ENCODE results near the gene NRP1. TPM values are rescaled to one million over a fixed set of nuclear protein-coding genes. Genes with fewer than 3 reads are reported as not detected.
"Not testable (repeated sequence)": the region's sequence is repeated elsewhere in the genome, so short reads cannot be mapped to it uniquely, and the experiment has no call there.

NRP1 gene
- total RNA-seq, 2 experiments from 2014 or later = 1.9 to 2.0 TPM

DNA sequence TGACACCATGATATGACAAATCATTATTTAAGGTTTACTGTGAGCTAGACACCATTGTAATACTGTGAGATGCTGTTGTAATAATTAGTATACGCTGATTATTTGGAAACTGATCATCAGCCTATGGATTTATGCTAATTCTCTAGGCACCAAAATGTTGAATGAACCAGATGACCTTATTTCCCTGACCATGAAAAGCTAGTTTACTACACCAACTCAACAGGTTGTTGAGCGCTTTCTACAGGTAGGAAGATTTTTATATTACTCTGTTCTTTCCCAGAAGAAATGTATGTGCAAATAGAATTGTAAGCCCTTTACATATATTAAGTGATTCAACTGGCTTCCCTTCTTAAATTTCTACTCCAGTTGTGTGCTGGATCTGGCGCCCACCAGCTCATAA is 6.2 kb downstream of the NRP1 start:
- POLR2A ChIA-PET = no interaction called here
- CTCF ChIA-PET = interaction anchor here (1.8 kb wide), 1 partner anchor 135 kb away, joined by 3 read pairs; no protein-coding TSS in a partner anchor

GRCh38 chr10:33327751-33328150 is 6.7 kb downstream of the NRP1 start:
- POLR2A ChIA-PET = no interaction called here
- CTCF ChIA-PET = interaction anchor here (0.6 to 1.8 kb wide), 2 partner anchors 134 to 1121 kb away, joined by 3 read pairs; no protein-coding TSS in a partner anchor

- POLR2A ChIA-PET = interaction anchor here (0.5 kb wide), 1 partner anchor 1691 kb away, joined by 3 read pairs; no protein-coding TSS in a partner anchor
- CTCF ChIA-PET = no interaction called here
Observed at GRCh38 chr10:33326933-33327332, 7.5 kb downstream of the NRP1 start.

- CTCF ChIA-PET = no interaction called here
- POLR2A ChIA-PET = no interaction called here
Observed at GRCh38 chr10:33325929-33326328, 8.5 kb downstream of the NRP1 start.

- ChIA-PET CTCF (no interaction called here), POLR2A (no interaction called here)
Observed at GRCh38 chr10:33323721-33324120, 10.7 kb downstream of the NRP1 start.

- CTCF ChIA-PET = no interaction called here
- POLR2A ChIA-PET = no interaction called here
Observed at GRCh38 chr10:33321516-33321915, 13.0 kb downstream of the NRP1 start.

DNA sequence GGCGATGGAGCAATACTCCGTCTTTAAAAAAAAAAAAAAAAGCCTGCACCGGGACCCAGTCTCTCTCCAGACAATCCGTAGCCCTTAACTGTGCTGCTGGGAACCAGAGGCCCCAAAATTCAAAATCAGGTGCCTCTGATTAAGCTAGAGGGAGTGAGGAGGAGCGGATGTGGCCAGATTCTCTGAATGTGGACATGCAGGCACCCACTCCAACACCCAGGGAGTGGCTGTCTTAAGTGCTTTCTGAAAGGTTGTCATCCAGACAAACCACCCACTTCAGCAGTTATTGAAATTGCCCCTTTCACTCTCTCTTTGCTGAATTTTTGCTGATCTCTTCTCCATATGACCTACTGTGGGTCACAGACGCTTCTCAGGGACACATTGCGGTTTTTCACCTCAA is 14.2 kb downstream of the NRP1 start:
- ChIA-PET POLR2A (no interaction called here), CTCF (interaction anchor here (0.7 kb wide), 1 partner anchor 13 kb away, joined by 3 read pairs; no protein-coding TSS in a partner anchor)

- CTCF ChIA-PET = no interaction called here
- POLR2A ChIA-PET = no interaction called here
Observed at GRCh38 chr10:33315891-33316290, 18.6 kb downstream of the NRP1 start.

DNA sequence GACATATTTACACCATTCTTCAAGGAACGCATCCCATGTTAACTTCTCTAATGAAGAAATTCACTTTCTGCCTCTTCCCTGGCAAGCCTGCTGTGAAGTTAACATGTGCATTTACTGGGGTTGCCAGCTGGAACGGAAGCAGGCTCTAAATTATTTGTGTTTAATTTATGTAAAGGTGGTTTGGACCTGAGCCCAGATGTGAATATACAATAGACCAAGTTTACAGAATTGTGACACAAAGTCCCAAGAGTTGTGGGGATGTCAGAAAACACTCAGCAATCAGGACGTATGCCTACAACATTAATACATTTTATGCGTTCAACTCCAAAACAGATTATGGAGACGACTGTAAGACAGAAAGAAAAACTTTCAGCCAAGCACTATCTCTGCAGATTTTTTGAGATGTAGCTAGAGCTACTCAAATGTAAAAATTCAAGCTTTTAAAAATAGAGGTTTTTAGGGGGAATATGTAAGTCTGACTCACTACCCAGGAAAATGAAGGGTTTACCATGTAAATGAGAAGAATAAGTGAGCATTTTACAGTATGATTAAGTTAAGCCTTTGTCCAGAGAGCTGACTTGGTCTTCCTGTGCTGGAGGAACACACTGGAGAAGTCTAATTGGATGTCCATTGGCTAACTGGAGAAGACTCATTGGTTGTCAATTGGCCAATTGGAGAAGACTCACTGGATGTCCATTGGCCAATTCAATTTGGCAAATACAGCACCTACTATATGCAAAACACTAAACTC is 19.5 kb downstream of the NRP1 start:
- ChIA-PET CTCF (no interaction called here), POLR2A (no interaction called here)

DNA sequence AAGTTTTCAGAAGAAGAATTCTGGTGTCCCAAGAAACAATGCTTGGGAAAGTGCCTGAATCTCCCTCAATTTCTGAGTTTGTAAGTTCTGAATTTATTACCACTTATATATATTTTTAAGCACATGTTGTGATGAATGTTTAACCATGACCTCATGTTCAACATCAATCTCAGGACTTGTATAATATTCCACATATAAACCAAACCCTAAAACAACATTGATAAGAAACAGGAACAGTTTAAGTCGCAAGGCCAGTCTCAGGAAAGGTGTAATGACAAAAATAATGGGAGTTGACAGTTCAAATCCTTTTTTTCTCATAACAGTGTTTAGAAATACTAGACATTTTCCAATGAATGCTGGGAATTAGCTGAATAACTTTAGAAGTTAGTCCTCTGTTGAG is 22.8 kb downstream of the NRP1 start:
- ChIA-PET CTCF (no interaction called here), POLR2A (no interaction called here)

DNA sequence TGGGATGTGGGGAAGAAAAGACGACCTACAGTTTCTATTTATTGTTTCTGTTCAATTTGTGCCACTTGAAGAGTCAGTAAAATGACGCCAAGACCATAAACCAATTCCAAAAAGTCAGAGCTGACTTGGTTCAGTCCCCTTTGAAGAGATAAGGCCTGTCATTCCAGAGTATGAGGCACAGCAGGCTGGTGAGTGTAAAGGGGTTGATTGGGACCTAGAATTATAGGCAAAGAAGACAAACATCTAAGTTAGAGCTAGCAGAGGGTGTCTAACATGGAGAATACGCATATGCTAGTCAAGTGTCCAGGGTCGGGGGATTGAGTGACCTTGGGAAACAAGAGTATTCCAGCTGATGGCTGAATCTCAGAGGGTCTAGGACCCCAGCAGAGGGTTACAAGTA is 23.6 kb downstream of the NRP1 start:
- ChIA-PET CTCF (no interaction called here), POLR2A (no interaction called here)

DNA sequence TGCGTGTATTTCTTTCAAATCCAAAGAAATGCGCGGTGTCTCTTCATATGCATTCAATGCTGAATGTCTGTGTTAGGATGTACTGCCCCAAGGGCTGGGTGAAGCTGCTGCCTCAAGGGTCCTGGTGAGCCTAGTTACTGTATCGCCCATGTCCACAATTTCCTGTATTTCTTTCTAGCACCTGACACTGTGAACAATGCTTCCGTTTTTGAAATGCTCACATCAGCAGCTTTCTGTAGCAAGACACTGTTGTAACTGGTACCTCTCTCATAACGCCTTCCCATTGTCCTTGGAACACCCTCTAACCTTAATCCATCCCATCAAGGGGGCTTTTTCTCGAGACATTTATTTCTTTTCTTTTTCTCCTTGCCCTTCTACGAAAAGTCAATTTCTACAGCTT is 25.1 kb downstream of the NRP1 start:
- ChIA-PET CTCF (no interaction called here), POLR2A (no interaction called here)

DNA sequence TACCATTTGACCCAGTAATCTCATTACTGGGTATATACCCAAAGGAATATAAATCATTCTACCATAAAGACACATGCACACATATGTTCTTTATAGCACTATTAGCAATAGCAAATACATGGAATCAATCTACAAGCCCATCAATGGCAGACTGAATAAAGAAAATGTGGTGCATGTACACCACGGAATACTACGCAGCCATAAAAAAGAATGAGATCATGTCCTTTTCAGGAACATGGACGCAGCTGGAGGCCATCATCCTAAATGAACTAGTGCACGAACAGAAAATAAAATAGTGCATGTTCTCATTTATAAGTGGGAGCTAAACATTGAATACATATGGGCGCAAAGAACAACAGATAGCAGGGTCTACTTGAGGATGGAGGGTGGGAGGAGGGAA is 26.6 kb downstream of the NRP1 start:
- CTCF ChIA-PET = no interaction called here

DNA sequence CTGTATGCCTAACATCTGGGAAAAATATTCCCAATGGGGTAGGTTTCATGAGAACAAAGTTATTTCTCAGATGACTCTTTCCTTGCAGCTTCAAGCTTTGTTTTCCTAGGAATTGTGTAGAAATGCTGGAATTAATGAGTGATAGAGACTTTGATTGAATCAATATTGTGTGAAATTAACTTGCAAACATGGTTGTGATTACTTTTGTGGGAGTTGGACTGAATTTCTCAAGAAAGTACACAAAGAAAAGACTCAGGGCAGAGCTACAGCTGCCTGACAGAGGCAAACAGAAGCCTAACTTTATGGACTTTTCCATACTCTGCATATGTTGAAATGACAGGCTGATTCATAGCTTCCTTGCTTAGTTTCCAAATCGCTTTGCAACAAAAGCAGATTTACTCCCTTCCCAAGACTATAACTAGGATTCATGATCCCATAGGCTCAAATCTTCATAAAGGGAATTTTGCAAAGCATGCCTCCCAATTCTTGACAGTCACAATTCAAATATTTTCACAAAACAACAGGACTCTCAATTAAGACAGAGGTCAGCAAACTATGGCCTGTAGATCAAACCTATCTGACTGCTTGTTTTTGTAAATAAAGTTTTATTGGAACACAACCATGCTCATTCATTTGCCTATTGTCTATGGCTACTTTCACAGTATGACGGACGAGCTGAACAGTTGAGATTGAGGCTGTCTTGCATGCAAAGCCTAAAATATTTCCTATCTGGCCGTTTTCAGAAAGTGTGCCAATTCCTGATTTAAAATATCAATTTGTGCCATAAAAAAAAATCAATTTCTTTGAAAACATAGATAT is 27.6 kb downstream of the NRP1 start:
- ChIA-PET POLR2A (no interaction called here), CTCF (no interaction called here)

More for the DNA sequence above, 26.6 kb downstream of the NRP1 start:
- POLR2A ChIA-PET = no interaction called here

- POLR2A ChIA-PET = no interaction called here
- CTCF ChIA-PET = no interaction called here
Observed at GRCh38 chr10:33306126-33306525, 28.3 kb downstream of the NRP1 start.

- POLR2A ChIA-PET = no interaction called here
- CTCF ChIA-PET = no interaction called here
Observed at GRCh38 chr10:33304423-33305225, 29.8 kb downstream of the NRP1 start.

DNA sequence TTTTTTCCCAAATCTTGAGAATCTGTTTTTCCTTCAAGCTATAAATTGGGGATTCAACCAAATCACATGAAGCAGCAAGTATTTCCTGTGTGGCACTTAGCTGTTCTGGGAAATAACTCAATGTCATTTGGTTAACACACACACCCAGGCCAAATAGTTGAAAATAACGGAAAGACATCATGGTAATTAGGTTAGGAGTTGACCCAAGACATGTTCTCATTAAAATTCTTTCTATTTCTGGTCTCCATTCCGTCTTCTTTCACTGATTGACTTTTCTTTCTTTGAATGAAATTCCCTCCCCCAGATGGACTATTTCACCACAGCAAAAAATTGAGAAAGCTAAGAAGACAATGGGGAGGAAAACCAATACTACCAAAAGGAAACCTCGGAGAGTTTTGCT is 30.5 kb downstream of the NRP1 start:
- ChIA-PET POLR2A (no interaction called here), CTCF (no interaction called here)

DNA sequence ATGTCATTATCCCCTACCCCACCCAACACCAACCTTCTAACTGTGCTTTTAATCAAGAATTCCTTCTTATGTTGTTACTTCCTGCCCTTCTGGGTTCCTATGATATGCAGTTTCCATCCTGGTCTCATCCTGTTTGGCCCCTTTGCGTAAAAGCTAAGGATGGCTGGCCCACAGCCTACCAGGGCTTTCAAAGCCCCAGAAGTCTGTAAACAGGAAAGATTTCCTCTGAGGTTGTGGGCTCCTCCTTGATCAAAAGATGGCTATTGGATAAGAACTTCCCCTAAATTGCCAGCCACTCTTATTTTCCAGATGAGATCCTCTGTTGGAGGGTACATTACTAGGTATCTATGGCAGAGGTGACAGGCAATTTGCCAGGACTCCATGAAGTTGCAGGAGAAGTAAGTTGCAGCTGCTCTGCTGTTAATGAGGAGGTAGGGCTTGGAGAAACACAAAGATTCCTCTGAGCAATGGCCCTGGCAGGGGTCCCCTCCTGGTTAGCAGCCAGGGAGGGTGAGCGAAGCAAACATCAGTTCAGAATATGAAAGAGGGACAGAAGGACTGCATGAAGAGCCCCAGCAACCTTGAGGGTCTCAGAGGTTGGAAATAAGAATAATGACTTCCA is 32.1 kb downstream of the NRP1 start:
- ChIA-PET CTCF (no interaction called here), POLR2A (no interaction called here)

- ChIA-PET CTCF (no interaction called here), POLR2A (no interaction called here)
Observed at GRCh38 chr10:33301097-33301789, 33.2 kb downstream of the NRP1 start.

- CTCF ChIA-PET, POLR2A ChIA-PET: not testable (repeated sequence)
Observed at GRCh38 chr10:33300544-33300943, 33.9 kb downstream of the NRP1 start.
